ENCODE results near the gene PRM3.

Gene PRM3

DNA sequence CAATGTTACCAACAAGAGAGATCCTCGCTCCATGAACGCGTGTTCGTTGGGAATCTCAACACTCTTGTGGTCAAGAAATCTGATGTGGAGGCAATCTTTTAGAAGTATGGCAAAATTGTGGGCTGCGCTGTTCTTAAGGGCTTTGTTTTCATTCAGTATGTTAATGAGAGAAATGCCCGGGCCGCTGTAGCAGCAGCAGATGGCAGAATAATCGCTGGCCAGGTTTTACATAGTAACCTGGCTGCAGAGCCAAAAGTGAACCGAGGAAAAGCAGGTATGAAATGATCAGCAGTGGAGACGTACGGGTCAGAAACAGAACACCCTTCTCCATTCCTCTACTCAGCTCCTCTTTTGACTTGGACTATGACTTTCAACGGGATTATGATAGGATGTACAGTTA, 30.8 kb downstream of the PRM3 start:
- no peak for DNase-seq

DNA sequence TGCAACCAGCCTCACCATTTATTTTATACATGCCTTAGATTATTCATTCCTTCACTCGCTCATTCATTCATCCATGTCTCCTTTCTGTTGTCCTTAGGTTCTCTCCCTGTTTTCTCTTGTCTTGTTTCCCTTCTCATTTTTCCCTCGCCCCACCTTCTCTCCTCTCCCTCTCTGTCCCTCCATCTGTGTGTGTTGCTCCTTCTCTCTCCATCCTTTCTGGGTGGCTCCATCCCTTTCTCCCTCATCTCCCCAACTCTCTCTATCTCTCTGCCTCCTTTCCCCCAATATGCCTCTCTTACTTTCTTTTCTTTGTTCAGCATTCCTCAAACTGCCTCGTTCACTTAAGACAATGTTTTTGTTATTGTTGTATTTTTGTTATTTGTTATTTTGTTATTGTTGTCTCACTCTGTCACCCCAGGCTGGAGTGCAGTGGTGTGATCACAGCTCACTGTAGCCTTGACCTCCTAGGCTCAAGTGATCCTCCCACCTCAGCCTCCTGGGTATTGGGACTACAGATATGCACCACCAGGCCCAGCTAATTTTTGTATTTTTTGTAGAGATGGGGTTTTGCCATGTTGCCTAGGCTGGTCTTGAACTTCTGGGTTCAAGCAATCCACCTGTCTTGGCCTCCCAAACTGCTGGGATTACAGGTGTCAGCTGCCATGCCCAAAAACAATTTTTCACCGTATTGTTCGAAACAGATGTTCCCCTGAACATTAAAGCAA, 31.8 kb downstream of the PRM3 start:
- no peak for DNase-seq

DNA sequence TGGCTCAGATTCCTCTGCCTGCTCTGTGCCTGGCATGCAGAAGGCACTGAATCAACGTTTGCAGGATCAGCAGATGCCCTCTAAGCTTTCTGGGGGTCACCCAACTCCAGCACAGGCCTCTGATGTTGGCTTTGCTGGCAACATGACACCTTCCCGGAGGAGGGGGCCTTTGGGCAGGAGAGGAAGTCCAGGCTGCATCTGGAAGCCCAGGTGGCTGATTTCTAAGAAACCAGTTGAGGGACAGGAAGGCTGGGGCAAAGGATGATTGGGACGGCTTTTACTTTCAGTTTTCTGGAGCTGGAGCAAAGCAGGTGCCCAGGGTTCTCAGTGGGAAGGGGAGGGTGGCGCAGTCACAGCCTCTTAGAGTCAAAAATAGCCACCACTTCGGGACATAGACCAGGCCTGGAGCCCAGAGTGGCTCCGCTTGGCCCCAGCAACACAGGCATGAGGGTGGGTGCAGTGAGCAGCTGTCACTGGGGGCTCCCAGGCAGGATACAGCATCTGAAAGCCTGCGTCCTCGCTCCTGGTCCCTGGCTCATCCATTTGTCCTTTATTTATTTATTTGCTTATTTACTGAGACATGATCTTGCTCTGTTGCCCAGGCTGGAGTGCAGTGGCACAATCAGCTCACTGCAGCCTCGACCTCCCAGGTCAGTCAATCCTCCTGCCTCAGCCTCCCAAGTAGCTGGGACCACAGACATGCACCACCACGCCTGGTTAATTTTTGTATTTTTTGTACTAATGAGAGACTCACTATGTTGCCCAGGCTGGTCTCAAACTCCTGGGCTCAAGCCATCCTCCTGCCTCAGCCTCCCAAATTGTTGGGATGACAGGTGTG, 32.6 kb downstream of the PRM3 start:
- DNase-seq: no peak

DNA sequence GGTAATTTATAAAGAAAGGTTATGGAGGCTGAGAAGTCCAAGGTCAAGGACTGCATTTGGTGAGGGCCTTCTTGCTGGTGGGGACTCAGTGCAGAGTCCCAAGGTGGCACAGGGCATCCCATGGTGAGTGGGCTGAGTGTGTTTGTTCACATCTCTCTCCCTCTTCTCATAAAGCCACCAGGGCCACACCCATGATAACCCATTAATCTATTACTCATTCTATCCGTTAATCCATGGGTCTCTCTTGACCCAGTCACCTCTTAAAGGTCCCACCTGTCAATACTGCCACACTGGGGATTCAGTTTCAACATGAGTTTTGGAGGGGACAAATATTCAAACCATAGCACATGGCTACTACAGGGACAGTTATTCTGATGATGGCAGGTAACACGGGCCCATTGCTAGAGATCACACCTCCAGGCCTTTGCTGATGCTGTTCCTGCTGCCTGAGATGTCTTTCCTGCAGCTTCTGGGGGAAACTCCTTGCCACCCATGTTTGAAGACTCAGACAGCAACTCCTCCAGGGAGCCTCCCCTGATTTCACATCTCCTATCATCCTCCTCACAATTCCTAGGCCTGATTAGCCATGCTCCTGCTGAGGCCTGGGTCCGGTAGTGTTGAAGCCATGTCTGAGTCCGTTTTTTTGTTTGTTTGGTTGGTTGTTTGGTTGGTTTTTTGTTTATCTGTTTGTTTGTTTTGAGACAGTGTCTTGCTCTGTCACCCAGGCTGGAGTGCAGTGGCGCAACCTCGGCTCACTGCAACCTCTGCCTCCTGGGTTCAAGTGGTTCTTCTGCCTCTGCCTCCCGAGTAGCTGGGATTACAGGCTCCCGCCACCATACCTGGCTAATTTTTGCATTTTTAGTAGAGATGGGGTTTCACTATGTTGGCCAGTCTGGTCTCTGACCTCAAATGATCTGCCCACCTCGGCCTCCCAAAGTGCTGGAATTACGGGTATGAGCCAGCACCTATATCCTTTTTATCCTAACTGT, 33.5 kb downstream of the PRM3 start:
- no peak for DNase-seq

DNA sequence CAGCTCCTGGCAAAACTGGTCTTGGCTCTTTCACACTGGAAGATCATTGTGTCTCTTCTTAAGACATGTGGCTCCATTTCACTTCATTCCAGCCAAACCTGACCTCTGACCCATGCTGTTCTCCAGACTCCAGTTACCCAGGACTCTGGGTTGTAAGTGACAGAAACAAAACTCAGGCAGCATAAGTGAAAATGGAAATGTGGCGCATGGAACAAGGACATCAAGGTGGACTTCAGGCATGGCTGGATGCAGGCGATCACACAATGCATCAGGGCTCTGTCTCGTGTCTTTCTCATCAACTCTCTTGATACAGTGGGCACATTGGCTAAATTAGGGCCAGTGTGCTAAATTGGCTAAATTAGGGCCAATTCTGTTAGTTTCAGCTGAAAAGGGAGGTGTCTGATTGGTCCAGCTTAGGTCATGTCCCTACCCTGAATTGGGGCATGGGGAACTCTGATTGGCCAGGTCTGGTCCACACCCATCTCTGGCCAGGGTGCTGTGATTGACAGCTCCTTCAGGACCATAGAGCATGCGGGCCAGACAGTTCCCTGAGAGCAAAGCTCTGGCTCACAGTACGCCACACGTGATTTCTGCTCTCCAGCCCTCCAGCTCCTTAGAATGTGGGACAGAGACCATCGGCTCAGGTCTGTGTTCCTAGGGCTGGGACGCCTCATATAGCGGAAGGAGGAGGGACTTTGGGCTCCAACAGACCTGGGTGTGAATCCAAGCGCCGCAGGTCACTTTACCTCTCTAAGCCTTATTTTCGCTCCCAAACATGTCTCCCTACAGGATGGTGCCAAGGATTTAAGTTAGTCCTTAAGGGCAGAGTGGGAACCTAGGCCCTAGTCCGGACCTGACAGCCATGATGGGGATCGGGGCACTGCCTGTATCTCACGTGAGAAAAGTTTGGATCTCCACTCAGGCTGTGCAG, 34.9 kb downstream of the PRM3 start:
- DNase-seq: no peak

DNA sequence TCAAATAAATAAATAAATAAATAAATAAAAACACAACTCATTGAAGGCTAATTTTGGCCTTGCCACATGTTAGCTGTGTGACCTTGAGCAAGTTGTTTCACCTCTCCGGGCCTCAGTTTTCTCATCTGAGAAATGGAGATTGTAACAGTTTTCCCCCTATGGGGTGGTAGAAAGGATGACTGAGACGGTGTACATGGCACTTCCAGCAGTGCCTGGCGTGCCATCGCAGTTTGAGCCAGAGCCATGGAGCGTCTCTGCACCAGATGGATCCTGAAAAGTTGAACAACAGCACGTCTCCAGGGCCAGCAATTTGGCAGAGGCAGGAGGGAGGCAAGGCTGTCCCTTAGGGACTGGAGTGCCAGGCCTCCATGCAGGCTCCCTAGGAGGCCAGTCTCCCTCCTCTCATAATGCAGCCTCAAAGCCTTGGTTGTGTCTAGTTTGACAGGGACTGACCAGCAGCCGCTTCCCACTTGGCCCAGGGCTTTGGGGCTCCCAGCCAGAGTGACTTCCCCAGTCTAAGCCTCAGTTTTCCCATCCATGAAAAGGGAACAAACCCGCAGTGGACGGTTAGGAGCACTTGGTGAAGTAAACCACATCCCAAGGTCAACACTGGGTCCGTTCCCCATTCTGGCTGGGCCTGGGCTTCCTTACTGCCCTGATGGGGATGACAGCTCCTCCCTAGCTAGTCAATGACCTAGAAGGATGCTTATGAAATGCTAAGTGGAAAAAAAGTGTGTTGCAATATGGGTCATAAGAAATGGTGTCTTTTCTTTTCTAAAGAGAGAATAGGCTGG, 36.8 kb downstream of the PRM3 start:
- peak; percentile 74 for DNase-seq

DNA sequence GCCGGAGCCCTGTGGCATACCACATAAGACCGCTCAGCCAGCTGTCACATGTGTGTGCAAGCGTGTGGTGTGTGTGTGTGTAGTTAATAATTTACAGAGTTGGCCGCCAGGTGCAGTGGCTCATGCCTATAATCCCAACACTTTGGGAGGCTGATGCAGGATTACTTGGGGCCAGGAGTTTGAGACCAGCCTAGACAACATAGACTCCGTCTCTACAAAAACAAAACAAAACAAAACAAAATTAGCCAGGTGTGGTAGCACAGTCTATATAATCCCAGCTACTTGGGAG, 37.8 kb downstream of the PRM3 start:
- peak; percentile 65 for DNase-seq

DNA sequence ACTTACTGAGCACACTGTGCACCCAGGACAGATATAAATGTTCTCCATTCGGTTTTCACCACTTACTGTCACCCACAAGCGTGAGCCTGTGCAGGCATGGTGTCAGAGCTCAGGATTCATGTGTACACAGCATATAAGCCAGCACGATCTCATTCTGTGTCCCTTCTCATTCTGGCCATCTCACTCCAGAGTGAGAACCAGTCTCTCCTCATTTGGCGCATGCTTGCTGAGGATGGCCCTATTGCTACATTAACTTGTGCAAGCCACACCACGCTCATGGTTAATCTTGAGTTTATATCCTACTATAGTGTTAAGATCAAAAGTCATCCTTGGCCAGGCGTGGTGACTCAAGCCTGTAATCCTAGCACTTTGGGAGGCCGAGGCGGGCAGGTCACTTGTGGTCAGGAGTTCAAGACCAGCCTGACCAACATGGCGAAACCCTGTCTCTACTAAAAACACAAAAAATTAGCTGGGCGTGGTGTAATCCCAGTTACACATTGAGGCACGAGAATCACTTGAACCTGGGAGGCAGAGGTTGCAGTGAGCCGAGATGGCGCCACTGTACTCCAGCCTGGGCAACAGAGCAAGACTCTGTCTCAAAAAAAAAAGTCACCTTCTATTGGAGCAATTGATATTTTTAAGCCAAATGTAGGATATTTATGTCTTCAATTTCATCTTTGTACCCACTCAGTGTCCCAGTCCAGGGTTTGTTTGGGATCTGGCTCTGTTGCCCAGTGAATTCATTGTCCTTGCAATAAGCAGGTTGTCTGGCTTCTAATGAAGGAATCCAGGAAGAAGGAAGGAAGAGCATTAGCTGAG, 38.3 kb downstream of the PRM3 start:
- peak; percentile 75 for DNase-seq

DNA sequence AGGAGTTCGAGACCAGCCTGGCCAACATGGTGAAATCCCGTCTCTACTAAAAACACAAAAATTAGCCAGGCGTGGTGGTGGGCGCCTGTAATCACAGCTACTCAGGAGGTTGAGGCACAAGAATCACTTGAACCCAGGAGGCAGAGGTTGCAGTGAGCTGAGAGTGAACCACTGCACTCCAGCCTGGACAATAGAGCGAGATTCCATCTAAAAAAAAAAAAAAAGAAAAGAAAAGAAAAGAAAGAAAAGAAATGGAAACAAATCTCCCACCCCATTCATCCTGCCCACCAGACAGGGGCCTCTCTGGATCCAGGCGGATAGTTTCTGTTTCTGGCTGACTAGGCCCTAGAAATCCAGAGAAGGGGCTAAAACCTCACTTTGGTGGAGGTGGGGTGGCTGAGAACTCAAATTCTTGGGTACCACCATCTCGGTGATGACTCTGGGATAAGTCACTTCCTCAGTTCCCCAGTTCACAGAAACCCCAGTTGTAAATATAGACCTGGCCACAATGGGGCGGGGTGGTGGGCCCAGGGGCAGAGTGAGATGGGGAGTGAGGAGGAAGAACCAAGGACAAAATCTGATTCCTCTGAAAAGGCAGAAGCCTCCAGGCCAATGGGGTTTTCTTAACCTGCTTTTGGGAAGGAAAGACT, 39.6 kb downstream of the PRM3 start:
- peak; percentile 84 for DNase-seq

DNA sequence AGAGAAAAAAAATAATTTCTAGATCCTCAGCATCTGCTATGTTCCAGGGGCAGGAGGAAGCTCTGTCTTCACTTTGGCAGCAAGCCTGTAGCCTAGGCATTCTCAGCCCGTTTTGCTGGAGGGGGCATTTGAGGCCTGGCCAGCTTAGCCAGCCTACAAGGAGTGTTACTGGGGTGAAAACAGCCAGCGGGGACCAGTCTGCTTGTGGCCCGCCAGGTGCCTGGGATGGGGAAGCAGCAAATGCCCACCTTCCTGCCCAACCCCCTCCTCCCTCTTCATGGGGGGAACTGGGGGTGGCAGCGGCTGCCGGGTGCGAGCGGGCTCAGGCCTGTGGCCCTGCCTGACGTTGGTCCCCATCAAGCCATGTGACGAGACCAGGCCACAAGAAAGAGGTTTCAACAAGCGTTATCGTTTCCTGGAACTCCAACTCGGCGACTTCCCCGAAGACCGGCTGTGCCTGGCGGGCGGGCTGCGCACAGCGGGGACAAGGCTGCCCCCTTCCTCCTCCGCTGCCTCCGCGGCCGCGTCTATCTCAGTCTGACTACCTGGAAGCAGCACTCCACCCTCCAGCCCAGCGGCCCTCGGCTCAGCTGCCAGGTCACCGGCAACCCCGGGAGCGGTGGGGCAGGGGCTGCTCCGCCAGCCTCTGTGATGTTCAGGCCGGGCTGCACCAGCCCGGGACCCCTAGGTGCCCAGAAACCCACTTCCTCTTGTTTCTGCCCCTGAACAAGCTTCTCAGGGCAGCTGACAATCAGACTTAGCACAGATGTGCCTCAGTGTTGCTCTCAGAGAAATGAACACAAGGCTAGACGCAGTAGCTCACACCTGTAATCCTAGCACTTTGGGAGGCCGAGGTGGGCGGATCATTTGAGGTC, 40.3 kb downstream of the PRM3 start:
- peak; percentile 97 for DNase-seq

DNA sequence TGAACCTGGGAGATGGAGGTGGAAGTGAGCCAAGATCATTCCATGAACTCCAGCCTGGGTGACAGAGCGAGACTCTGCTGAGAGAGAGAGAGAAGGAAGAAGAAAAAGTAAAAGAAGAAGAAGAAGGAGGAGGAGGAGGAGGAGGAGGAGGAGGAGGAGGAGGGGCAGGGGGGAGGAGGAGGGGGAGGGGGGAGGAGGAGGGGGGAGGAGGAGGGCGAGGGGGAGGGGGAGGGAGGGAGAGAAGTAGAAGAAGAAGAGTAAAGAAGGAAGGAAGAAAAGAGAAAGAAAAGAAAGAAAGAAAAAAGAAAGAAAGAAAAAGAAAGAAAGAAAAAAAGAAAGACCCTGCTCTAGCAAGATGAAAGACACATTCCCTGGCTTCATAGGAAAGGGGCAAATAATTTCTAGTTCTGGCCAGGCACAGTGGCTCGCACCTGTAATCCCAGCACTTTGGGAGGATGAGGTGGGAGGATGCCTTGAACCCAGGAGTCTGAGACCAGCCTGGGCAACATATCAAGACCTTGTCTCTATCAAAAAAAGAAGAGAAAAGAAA, 41.1 kb downstream of the PRM3 start:
- no peak for DNase-seq

DNA sequence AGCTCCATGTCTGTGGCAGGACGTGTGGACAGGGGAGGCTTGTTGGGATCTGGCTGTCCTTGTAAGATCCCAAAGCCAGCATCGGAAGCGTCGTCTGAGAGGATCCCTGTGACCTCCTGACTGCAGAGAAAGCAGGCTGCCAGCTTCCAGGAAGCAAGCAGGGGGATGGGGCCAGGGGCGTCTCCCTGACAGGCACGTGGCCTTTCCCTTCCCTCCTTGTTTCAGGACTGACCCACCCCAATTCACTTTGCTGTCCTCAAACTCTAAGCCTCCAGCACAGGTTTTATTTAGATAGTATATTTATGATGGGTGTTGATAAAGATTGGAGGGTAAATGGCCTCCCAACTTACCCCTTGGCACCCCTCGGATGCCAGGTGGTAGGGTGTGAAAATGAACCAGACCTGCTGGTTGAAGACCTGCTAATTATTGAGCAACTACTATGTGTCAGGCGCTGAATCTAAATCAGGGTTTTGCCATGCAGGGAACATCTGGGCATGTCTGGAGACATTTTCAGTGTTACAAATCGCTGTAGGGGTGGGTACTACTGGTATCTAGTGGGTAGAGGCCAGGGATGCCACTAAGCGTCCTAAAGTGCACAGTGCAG, 42.0 kb downstream of the PRM3 start:
- DNase-seq: no peak

DNA sequence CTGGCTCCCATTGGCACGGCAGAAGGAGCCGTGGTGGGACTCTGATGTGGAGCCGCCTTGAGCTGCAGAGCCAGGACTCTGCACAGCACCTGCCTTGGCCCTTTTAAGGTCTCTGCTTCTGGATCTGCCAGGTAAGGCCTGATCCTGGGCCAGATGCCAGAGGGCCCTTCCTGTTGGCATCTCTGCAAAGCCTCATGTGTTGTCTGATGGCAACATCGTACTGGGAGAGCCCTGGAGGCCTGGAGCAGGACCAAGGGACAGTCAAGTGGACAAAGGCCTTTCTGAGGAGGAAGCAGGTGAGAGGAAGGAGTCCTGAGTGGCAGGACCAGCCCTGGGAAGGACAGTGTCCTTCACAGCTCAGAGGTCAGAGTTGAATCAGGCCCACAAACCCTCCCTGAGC, 43.5 kb downstream of the PRM3 start:
- DNase-seq: no peak

DNA sequence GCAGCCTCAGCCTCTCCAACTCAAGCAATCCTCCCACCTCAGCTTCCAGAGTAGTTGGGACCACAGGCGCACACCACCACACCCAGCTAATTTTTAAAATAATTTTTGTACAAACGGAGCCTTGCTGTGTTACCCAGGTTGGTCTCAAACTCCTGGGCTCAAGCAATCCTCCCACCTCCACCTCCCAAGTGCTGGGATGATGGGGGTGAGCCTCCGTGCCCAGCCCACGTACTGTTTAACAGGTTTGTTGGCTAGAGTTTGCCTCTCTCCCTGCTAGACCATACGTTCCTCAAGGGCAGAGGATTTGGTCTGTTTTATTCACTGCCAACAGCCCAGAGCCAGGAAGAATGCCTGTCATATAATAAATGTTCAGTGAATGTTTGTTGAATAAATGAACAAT, 44.0 kb downstream of the PRM3 start:
- no peak for DNase-seq

DNA sequence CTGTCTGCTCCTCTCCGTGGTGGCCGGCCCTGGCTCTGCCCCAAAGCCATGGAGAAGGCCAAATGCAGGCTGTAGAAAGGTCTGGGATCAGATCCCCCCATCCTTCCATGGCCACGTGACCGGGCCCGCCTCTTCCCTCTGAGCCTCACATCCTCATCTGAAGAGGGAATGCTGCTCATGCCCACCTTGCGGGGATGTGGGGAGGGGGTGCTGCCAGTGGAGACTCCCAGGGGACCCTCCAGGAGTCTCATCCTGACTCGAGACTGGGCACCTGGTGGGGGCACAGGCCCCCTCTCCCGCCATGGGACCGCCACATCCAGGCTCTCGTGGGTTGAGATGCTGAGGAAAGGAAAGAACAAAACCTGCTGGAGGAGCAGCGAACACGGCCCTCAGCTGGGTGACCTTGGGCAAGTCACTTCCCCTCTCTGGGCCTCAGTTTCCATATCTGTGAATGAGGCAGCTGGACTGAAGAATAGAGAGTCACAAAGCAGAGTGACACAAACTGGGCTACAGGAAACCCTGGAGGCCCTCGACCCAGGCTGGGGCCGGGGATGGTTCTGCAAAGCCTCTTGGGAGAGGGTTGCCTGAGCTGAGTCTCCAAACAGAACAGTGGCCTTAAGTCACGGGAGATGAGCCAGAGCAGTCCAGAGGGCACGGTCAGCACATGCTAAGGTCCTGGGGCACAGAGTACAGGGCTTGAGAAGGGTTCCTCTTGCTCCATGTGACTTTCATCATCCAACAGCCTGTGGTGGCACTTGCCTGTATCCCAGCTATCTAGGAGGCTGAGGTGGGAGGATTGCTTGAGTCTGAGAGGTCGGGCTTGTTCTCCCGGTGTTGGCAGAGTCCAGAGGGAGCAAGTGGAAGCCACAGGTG, 47.5 kb downstream of the PRM3 start:
- no peak for DNase-seq

DNA sequence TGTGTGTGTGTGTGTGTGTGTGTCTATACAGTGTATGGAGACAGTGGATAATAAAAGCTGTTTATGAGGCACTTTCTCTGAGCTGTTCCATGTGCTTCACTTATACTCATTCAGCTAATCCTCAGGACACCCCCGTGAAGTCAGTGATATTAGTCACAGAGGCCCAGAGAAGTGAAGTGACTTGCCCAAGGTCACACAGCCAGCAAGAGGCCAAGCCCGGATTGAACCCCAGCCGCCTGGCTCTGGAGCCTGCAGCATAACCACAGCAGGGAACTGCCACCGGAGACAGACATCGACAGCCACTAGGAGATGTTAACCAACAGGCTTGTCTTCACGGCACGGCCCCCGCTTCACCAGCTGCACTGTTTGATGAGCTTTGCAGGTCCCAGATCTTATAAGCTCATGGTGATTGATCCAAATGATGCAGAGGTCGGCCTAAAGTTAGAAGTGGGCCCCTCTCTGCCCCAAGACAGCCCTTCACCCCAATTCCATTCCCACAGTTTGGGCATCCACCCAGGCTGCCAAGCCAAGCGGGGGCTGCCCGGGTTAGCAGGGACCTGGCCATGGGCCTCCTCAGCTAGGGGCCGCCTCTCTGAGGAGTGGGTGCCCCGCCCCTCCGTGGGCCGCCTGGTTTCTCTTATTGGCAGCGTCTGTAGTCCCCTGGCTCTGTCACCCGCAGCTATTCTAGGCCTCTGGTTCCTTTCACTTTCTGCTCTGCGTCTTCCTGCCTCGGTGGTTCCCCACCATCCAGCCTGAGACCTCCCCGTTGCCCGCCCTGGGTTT, 48.3 kb downstream of the PRM3 start:
- peak; percentile 83 for DNase-seq
